Tibial artery (tissue), 4 donors: ENCODE measurements around the gene GHRL.
"Not testable (repeated sequence)": the region's sequence is repeated elsewhere in the genome, so short reads cannot be mapped to it uniquely, and the experiment has no call there.

Experiments used
- DNase-seq, 2 donors: peaks; one replicate each; pipeline ENCODE4 v3.0.0-alpha.2; 2019
- H3K27ac ChIP-seq, 2 donors: fragments of 200-600 bp; sonication (generic) in 1 of 2; 1 replicate in 1 of 2; 2 replicates in 1 of 2; pipeline ENCODE4 v1.5.1; 2018 to 2019; ENCODE audit warnings: mild to moderate bottlenecking in 1 of 2
- H3K27me3 ChIP-seq, 2 donors: fragments of 200-600 bp; sonication (generic) in 1 of 2; one replicate each; pipeline versions ENCODE4 v1.5.1 to v1.6.0; 2016 to 2019
- H3K36me3 ChIP-seq, 3 donors: fragments of 200-600 bp; sonication (generic) in 2 of 3; one replicate each; pipeline ENCODE4 v1.5.1; 2016 to 2019; ENCODE audit warnings: mild to moderate bottlenecking in 2 of 3
- H3K4me1 ChIP-seq, 4 donors: fragments of 200-600 bp; sonication (generic) in 2 of 4; 1 replicate in 3 of 4; 2 replicates in 1 of 4; pipeline ENCODE4 v1.5.1; 2016 to 2019
- H3K4me3 ChIP-seq, 2 donors: fragments of 200-600 bp; sonication (generic) in 1 of 2; 1 replicate in 1 of 2; 2 replicates in 1 of 2; pipeline ENCODE4 v1.5.1; 2018 to 2019; ENCODE audit warnings: mild to moderate bottlenecking in 2 of 2
- H3K9me3 ChIP-seq, 3 donors: fragments of 200-600 bp; sonication (generic) in 1 of 3; one replicate each; pipeline ENCODE4 v1.5.1; 2016 to 2019
- intact Hi-C: fragments of 100-400 bp; cut with DNase I; formaldehyde crosslinking; loops from one replicate; pipeline ENCODE4 v1.15.0; 2023; ENCODE audit warnings: low total_unique reads
- TF ChIP-seq, protein P1 (sequence below), 2 experiments: fragments of 200-600 bp in 1 of 2; fragments of 450-650 bp in 1 of 2; IDR thresholded peaks; one replicate each; pipeline ENCODE4 v1.5.1; 2017 to 2019; ENCODE audit warnings: antibody characterized with exemption in 2 of 2, mild to moderate bottlenecking in 1 of 2, moderate library complexity in 1 of 2

The GHRL gene

DNA sequence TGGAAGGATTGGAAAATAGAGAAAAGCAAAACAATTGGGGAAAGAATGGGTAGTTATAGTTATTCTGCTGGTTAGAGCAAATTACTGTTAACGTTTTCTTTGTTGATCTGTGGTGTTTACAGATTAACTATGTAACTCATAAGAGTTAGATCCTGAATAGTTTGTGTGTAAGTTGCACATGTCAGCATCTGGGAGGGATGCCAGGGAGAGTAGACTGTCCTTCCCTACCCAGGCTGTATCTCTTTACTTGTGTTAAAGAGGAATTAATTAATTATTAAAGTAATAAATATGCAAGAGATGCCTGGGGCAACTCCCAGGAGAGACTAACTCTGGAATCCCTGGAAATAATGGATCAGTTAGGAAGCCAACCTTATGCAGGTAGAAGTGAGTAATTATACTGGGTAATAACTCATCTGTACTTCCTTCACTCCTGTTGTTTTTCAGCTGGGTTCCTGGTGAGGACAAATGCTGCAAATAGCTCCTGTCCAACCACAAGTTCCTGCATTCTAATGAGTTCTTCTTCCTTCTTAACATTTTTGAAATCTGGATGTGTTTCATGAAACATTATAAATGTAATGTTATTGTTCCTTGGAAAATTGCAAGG is 18.9 kb downstream of the GHRL start:
- TF ChIP-seq, protein P1, sequence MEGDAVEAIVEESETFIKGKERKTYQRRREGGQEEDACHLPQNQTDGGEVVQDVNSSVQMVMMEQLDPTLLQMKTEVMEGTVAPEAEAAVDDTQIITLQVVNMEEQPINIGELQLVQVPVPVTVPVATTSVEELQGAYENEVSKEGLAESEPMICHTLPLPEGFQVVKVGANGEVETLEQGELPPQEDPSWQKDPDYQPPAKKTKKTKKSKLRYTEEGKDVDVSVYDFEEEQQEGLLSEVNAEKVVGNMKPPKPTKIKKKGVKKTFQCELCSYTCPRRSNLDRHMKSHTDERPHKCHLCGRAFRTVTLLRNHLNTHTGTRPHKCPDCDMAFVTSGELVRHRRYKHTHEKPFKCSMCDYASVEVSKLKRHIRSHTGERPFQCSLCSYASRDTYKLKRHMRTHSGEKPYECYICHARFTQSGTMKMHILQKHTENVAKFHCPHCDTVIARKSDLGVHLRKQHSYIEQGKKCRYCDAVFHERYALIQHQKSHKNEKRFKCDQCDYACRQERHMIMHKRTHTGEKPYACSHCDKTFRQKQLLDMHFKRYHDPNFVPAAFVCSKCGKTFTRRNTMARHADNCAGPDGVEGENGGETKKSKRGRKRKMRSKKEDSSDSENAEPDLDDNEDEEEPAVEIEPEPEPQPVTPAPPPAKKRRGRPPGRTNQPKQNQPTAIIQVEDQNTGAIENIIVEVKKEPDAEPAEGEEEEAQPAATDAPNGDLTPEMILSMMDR (IDR thresholded peaks at IDR 0.05), result no peak
- DNase-seq, result no peak
- intact Hi-C loops, result no loop called here
- H3K9me3 ChIP-seq, result no peaks in the 10 kb centered on the region
- H3K4me3 ChIP-seq, result no peak overlapping the region
- H3K4me1 ChIP-seq, result peaks cover 0 to 22% (median 17%) of the 10 kb centered on the region in 4 donors
- no peaks in the 10 kb centered on the region for H3K27me3 ChIP-seq
- peaks cover 49 to 69% (median 55%) of the 10 kb centered on the region in 3 donors for H3K36me3 ChIP-seq
- H3K27ac ChIP-seq, result no peak overlapping the region

DNA sequence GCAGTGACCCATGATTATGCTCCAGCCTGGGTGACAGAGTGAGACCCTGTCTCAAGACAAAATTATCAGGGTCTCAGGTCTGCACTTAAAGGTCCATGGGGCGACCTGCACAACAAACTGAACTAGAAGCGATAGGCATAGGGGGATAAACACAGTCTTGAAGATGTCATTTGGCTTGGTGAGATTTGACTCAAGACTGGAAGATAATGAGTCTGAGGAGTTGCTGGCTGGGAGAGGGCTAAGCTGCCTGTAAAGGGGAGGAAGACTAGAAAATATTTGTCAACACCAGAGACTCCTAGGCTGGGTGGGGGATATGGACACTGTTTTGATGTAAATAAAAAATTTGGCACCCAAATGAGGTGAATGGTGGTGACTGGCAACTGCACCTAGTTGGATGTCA is 19.8 kb downstream of the GHRL start:
- intact Hi-C loops, result no loop called here
- Histone ChIP-seq H3K27ac (no peak overlapping the region), H3K4me1 (peaks cover 0 to 28% (median 17%) of the 10 kb centered on the region in 4 donors), H3K4me3 (no peak overlapping the region), H3K9me3 (no peaks in the 10 kb centered on the region), H3K27me3 (no peaks in the 10 kb centered on the region), H3K36me3 (peaks cover 41 to 63% (median 46%) of the 10 kb centered on the region in 3 donors)
- no peak for DNase-seq
- TF ChIP-seq, protein P1 (IDR thresholded peaks at IDR 0.05), result no peak

GRCh38 chr3:10272476-10272875 is 20.3 kb downstream of the GHRL start:
- H3K27ac ChIP-seq, DNase-seq, intact Hi-C loops, H3K4me3 ChIP-seq, H3K9me3 ChIP-seq, H3K27me3 ChIP-seq: not testable (repeated sequence)
- Histone ChIP-seq H3K4me1 (peaks cover 0 to 29% (median 17%) of the 10 kb centered on the region in 4 donors), H3K36me3 (peaks cover 36 to 58% (median 43%) of the 10 kb centered on the region in 3 donors)

- Histone ChIP-seq H3K36me3 (peaks cover 19 to 56% (median 31%) of the 10 kb centered on the region in 3 donors), H3K27me3 (no peaks in the 10 kb centered on the region), H3K27ac (no peak overlapping the region), H3K4me3 (no peak overlapping the region), H3K4me1 (peaks cover 0 to 25% (median 17%) of the 10 kb centered on the region in 4 donors), H3K9me3 (no peaks in the 10 kb centered on the region)
- no peak for DNase-seq
- TF ChIP-seq, protein P1 (IDR thresholded peaks at IDR 0.05), result no peak
- intact Hi-C loops, result no loop called here
Measured at GRCh38 chr3:10269443-10269842, 23.3 kb downstream of the GHRL start.

DNA sequence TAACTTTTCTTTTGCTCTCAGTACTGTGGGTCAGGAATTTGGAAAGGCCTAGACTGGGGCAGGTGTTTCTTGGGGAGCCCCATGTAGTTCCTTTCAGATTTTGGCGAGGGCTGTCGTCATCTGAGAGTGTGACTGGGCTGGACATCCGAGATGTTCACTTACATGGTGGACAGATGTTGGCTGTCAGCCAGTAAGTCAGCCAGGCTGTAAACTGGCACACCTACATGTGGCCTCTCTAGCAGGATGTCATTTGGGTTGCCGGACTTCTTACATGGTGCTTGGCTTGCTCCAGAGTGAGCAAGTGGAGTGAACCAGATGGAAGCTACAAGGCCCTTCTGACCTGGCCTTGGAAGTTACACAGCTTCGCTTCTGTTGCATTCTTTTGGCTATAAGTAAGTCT is 23.8 kb downstream of the GHRL start:
- Histone ChIP-seq H3K9me3 (no peaks in the 10 kb centered on the region), H3K4me3 (no peak overlapping the region), H3K36me3 (peaks cover 19 to 58% (median 31%) of the 10 kb centered on the region in 3 donors), H3K27ac (no peak overlapping the region), H3K4me1 (peaks cover 0 to 22% (median 14%) of the 10 kb centered on the region in 4 donors), H3K27me3 (no peaks in the 10 kb centered on the region)
- TF ChIP-seq, protein P1 (IDR thresholded peaks at IDR 0.05), result no peak
- intact Hi-C loops, result no loop called here
- DNase-seq, result no peak

- no peak for DNase-seq
- no peaks in the 10 kb centered on the region for H3K27me3 ChIP-seq
- H3K4me1 ChIP-seq, result peaks cover 0 to 21% (median 8%) of the 10 kb centered on the region in 4 donors
- TF ChIP-seq, protein P1 (IDR thresholded peaks at IDR 0.05), result no peak
- H3K9me3 ChIP-seq, result no peaks in the 10 kb centered on the region
- H3K36me3 ChIP-seq, result peaks cover 19 to 61% (median 31%) of the 10 kb centered on the region in 3 donors
- no peak overlapping the region for H3K27ac ChIP-seq
- no peak overlapping the region for H3K4me3 ChIP-seq
- intact Hi-C loops, result no loop called here
Measured at GRCh38 chr3:10268116-10268515, 24.6 kb downstream of the GHRL start.

DNA sequence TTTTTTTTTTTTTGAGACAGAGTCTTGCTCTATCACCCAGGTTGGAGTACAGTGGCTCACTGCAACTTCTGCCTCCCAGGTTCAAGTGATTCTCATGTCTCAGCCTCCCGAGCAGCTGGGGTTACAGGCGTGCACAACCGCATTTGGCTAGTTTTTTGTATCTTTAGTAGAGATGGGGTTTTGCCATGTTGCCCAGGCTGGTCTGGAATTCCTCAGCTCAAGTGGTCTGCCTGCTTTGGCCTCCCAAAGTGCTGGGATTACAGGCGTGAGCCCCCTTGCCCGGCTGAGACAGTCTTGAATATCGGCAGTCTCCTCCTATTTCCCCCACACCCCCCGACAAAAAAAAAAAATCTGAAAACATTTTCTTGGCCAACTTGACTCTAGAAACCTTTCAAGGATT is 25.8 kb downstream of the GHRL start:
- H3K9me3 ChIP-seq, DNase-seq, H3K27me3 ChIP-seq, intact Hi-C loops, H3K27ac ChIP-seq, H3K4me3 ChIP-seq: not testable (repeated sequence)
- Histone ChIP-seq H3K4me1 (peaks cover 0 to 16% (median 4%) of the 10 kb centered on the region in 4 donors), H3K36me3 (peaks cover 16 to 58% (median 19%) of the 10 kb centered on the region in 3 donors)
